GM10248 (cell line): ENCODE data around the gene DEFB118.

Experiments used
- CTCF ChIA-PET: fragments of 300-600 bp; sonication (Branson Sonifier 250); formaldehyde crosslinking; extraction: SDS; loops from one replicate; lab custom pipeline; 2021; ENCODE audit warnings: antibody characterized with exemption; lab: Yijun Ruan, JAX
- POLR2A ChIA-PET: fragments of 350-650 bp; sonication (Branson Sonifier 250); formaldehyde crosslinking; extraction: SDS; loops from one replicate; lab custom pipeline; 2020; ENCODE audit warnings: antibody characterized with exemption; lab: Yijun Ruan, JAX
- DNase-seq: peaks from one replicate; pipeline ENCODE4 v3.0.0; 2012; ENCODE audit errors: extremely low spot score
- CTCF ChIP-seq: IDR thresholded peaks from 2 replicates; pipeline ENCODE4 v1.5.1; 2012; ENCODE audit warnings: mild to moderate bottlenecking, low read depth; ENCODE audit errors: extremely low read depth, missing control alignments, control extremely low read depth

DEFB118 gene

GRCh38 chr20:31374346-31374745 lies 5.9 kb downstream of the DEFB118 start:
- CTCF ChIA-PET = no interaction called here
- no peak for DNase-seq
- POLR2A ChIA-PET = no interaction called here
- no peak for TF ChIP-seq CTCF

- no peak for TF ChIP-seq CTCF
- DNase-seq = no peak
- POLR2A ChIA-PET = no interaction called here
- CTCF ChIA-PET = interaction anchor here (1.2 kb wide), 1 partner anchor 17 kb away, joined by 3 read pairs; no protein-coding TSS in a partner anchor
Measured at GRCh38 chr20:31390490-31390889, 22.1 kb downstream of the DEFB118 start, which contains the start of gene DEFB119. TSS of gene DEFB119 (minus strand) at chr20:31390590. CDS start at chr20:31390483, 107 bp downstream.

- no peak for TF ChIP-seq CTCF
- no peak for DNase-seq
- ChIA-PET POLR2A (no interaction called here), CTCF (interaction anchor here (1.5 kb wide), 1 partner anchor 20 kb away, joined by 3 read pairs; no protein-coding TSS in a partner anchor)
Measured at GRCh38 chr20:31392836-31393235, 24.4 kb downstream of the DEFB118 start.

- CTCF ChIA-PET = no interaction called here
- no peak for TF ChIP-seq CTCF
- POLR2A ChIA-PET = no interaction called here
Measured at GRCh38 chr20:31394900-31395299, 26.5 kb downstream of the DEFB118 start.

GRCh38 chr20:31403886-31404285 lies 35.5 kb downstream of the DEFB118 start:
- CTCF ChIA-PET = interaction anchor here (1.0 kb wide), 1 partner anchor 27 kb away, joined by 5 read pairs; no protein-coding TSS in a partner anchor
- POLR2A ChIA-PET = no interaction called here
- DNase-seq = no peak
- no peak for TF ChIP-seq CTCF

More at GRCh38 chr20:31394900-31395299, 26.5 kb downstream of the DEFB118 start:
- DNase-seq = no peak

- CTCF ChIA-PET = interaction anchor here (1.9 kb wide), 1 partner anchor 18 kb away, joined by 7 read pairs; no protein-coding TSS in a partner anchor
- no peak for DNase-seq
- TF ChIP-seq CTCF = no peak
- POLR2A ChIA-PET = no interaction called here
Measured at GRCh38 chr20:31406115-31406514, 37.7 kb downstream of the DEFB118 start, which contains the start of gene DEFB121. TSS of gene DEFB121 (minus strand) at chr20:31406215. CDS start at chr20:31406152, 63 bp downstream.
